ENCODE results near the gene ASXL3.

The ASXL3 gene

DNA sequence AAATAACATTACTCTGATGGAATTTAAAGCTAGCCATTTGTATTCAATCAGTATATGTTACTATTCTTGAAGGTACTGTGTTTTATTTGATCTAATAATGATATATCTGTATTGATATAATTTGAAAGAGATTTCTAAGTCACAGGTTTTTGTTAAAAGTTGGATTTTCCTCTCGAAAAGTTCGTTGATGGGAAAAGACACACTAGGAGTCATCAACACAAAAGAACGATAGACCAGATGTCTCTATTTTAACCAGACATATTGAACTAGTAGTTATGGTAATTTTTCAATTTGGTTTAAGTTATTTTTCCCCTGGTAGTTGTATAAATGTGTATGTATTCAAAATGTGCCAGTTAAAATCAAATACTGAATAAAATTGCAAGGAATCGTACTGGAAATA, 2.5 kb downstream of the ASXL3 start:
- Histone ChIP-seq H3K4me3 (ENCODE audit: low read depth, low read length, poor library complexity, severe bottlenecking) (no peak overlapping the region), H3K27me3 (ENCODE audit: insufficient read depth, low read length) (no peaks in the 10 kb centered on the region), H3K36me3 (ENCODE audit: insufficient read depth, low read length) (no peaks in the 10 kb centered on the region), H3K4me1 (ENCODE audit: insufficient read depth, low read length, severe bottlenecking) (no peaks in the 10 kb centered on the region), H3K79me2 (ENCODE audit: insufficient read depth, low read length) (no peaks in the 10 kb centered on the region), H3K4me2 (ENCODE audit: low read length) (no peak overlapping the region), H3K9me2 (ENCODE audit: low read depth, low read length) (no peaks in the 10 kb centered on the region), H2AFZ (ENCODE audit: low read length) (no peak overlapping the region), H3K9ac (ENCODE audit: low read length) (no peak overlapping the region), H3K9me3 (ENCODE audit: low read length) (no peaks in the 10 kb centered on the region), H3F3A (ENCODE audit: insufficient read depth, low read length) (no peaks in the 10 kb centered on the region), H4K20me1 (ENCODE audit: insufficient read depth, low read length) (no peaks in the 10 kb centered on the region), H3K27ac (ENCODE audit: low read depth, low read length, poor library complexity, severe bottlenecking) (no peak overlapping the region)
- TF ChIP-seq CTCF (IDR thresholded peaks at IDR 0.05; ENCODE audit: low read length) (no peak), EZH2 (IDR thresholded peaks at IDR 0.05; ENCODE audit: borderline replicate concordance, low read length) (no peak)

GRCh38 chr18:33581856-33582255, 3.8 kb downstream of the ASXL3 start:
- no peaks in the 10 kb centered on the region for H3K36me3 ChIP-seq (ENCODE audit: insufficient read depth, low read length)
- H3K79me2 ChIP-seq (ENCODE audit: insufficient read depth, low read length): no peaks in the 10 kb centered on the region
- TF ChIP-seq CTCF (IDR thresholded peaks at IDR 0.05; ENCODE audit: low read length): no peak
- no peak for TF ChIP-seq EZH2 (IDR thresholded peaks at IDR 0.05; ENCODE audit: borderline replicate concordance, low read length)
- no peak overlapping the region for H3K9ac ChIP-seq (ENCODE audit: low read length)
- no peak overlapping the region for H2AFZ ChIP-seq (ENCODE audit: low read length)
- H3K27ac ChIP-seq (ENCODE audit: low read depth, low read length, poor library complexity, severe bottlenecking): no peak overlapping the region
- H3K4me2 ChIP-seq (ENCODE audit: low read length): no peak overlapping the region
- no peaks in the 10 kb centered on the region for H4K20me1 ChIP-seq (ENCODE audit: insufficient read depth, low read length)
- H3K27me3 ChIP-seq (ENCODE audit: insufficient read depth, low read length): no peaks in the 10 kb centered on the region
- H3K4me1 ChIP-seq (ENCODE audit: insufficient read depth, low read length, severe bottlenecking): no peaks in the 10 kb centered on the region
- H3F3A ChIP-seq (ENCODE audit: insufficient read depth, low read length): no peaks in the 10 kb centered on the region; the same call in 1 of the 2 replicates
- no peaks in the 10 kb centered on the region for H3K9me2 ChIP-seq (ENCODE audit: low read depth, low read length)
- no peaks in the 10 kb centered on the region for H3K9me3 ChIP-seq (ENCODE audit: low read length)
- H3K4me3 ChIP-seq (ENCODE audit: low read depth, low read length, poor library complexity, severe bottlenecking): no peak overlapping the region

DNA sequence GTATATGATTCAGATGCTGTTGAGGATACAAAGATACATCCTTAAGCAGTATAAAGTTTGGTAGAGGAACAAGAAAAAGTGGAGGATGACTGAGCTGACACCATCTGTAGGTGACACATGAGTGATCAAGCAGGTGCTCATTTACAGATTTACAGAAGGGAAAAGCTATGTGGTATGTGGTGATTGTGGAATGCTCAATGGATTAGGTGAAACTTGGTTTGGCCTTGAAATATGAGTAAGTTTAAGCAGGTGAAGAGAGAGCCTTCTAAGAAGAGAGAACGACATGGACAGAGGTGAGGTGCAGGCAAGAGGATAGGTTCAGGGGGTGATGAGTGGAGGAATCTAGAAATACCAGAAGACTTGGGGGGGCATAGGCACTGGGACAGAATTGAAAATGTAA, 5.9 kb downstream of the ASXL3 start:
- no peaks in the 10 kb centered on the region for H3K9me2 ChIP-seq (ENCODE audit: low read depth, low read length)
- no peaks in the 10 kb centered on the region for H4K20me1 ChIP-seq (ENCODE audit: insufficient read depth, low read length)
- H3K27me3 ChIP-seq (ENCODE audit: insufficient read depth, low read length): no peaks in the 10 kb centered on the region
- no peak overlapping the region for H3K4me2 ChIP-seq (ENCODE audit: low read length)
- no peaks in the 10 kb centered on the region; the same call in 1 of the 2 replicates for H3F3A ChIP-seq (ENCODE audit: insufficient read depth, low read length)
- no peaks in the 10 kb centered on the region for H3K79me2 ChIP-seq (ENCODE audit: insufficient read depth, low read length)
- no peak overlapping the region for H3K27ac ChIP-seq (ENCODE audit: low read depth, low read length, poor library complexity, severe bottlenecking)
- H2AFZ ChIP-seq (ENCODE audit: low read length): no peak overlapping the region
- no peak for TF ChIP-seq EZH2 (IDR thresholded peaks at IDR 0.05; ENCODE audit: borderline replicate concordance, low read length)
- no peak for TF ChIP-seq CTCF (IDR thresholded peaks at IDR 0.05; ENCODE audit: low read length)
- H3K4me1 ChIP-seq (ENCODE audit: insufficient read depth, low read length, severe bottlenecking): no peaks in the 10 kb centered on the region
- H3K4me3 ChIP-seq (ENCODE audit: low read depth, low read length, poor library complexity, severe bottlenecking): no peak overlapping the region
- H3K9me3 ChIP-seq (ENCODE audit: low read length): no peaks in the 10 kb centered on the region
- no peak overlapping the region for H3K9ac ChIP-seq (ENCODE audit: low read length)
- H3K36me3 ChIP-seq (ENCODE audit: insufficient read depth, low read length): no peaks in the 10 kb centered on the region

Measured in OCI-LY1 (cell line).